ENCODE measurements around the gene LGALS7. TPM values are rescaled to one million over a fixed set of nuclear protein-coding genes. Genes with fewer than 3 reads are reported as not detected.
"Not testable (repeated sequence)": the region's sequence is repeated elsewhere in the genome, so short reads cannot be mapped to it uniquely, and the experiment has no call there.

LGALS7 gene
- total RNA-seq, 1 donor from 2014 or later: not detected

DNA sequence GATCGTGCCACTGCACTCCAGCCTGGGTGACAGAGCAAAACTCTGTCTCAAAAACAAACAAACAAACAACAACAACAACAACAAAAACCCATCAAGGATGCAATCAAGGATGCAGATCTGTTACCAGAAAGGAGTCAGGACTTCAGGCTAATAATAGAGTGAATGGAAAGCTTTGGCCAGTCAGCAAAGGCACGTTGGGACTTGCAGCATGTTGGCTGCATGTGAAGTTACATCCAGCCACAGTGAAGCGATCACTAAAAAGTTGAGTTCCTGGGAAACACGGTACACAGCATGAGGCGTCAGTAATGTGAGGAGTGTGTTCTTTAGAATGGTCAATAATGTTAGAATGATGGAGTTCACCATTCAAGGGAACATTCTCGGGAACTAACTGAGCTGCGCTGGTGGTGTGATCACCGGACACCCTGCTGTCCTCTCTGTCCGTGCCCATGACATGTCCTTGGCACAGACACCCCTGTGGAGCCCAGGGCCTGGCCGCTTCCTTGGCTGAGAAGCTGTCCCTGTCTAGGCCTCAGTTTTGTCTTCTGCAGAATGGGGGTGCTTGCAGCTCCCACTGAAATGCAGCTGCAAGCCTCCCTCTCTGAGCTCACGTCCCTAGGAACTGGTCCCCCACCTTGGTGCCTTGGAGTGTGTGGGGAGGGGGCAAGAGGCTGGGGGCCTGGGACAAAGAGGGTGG, 13.4 kb upstream of the LGALS7 start:
- Histone ChIP-seq H3K4me3 (no peak overlapping the region), H3K36me3 (no peaks in the 10 kb centered on the region), H3K27me3 (ENCODE audit: low read depth) (no peaks in the 10 kb centered on the region), H3K4me1 (no peaks in the 10 kb centered on the region), H3K9me3 (replicated peaks) (no peaks in the 10 kb centered on the region), H3K27ac (replicated peaks) (no peak overlapping the region)
- intact Hi-C loops (cut with micrococcal nuclease): no loop called here
- TF ChIP-seq, protein P1, sequence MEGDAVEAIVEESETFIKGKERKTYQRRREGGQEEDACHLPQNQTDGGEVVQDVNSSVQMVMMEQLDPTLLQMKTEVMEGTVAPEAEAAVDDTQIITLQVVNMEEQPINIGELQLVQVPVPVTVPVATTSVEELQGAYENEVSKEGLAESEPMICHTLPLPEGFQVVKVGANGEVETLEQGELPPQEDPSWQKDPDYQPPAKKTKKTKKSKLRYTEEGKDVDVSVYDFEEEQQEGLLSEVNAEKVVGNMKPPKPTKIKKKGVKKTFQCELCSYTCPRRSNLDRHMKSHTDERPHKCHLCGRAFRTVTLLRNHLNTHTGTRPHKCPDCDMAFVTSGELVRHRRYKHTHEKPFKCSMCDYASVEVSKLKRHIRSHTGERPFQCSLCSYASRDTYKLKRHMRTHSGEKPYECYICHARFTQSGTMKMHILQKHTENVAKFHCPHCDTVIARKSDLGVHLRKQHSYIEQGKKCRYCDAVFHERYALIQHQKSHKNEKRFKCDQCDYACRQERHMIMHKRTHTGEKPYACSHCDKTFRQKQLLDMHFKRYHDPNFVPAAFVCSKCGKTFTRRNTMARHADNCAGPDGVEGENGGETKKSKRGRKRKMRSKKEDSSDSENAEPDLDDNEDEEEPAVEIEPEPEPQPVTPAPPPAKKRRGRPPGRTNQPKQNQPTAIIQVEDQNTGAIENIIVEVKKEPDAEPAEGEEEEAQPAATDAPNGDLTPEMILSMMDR (IDR thresholded peaks at IDR 0.05; ENCODE audit: borderline replicate concordance): no peak
- no peak for DNase-seq

DNA sequence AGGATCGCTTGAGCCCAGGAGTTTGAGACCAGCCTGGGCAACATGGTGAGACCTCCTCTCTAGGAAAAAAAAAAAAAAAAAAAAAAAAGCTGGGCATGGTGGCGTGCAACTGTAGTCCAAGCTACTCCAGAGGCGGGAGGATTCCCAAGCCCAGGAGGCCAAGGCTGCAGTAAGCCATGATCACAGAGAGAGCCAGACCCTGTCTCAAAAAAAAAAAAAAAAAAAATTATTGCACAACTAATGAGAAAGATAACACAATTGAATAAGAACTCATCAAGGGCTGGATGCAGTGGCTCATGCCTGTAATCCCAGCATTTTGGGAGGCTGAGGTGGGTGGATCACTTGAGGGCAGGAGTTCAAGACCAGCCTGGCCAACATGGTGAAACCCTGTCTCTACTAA, 12.7 kb upstream of the LGALS7 start:
- DNase-seq; H3K27ac ChIP-seq (replicated peaks); intact Hi-C loops (cut with micrococcal nuclease): not testable (repeated sequence)

DNA sequence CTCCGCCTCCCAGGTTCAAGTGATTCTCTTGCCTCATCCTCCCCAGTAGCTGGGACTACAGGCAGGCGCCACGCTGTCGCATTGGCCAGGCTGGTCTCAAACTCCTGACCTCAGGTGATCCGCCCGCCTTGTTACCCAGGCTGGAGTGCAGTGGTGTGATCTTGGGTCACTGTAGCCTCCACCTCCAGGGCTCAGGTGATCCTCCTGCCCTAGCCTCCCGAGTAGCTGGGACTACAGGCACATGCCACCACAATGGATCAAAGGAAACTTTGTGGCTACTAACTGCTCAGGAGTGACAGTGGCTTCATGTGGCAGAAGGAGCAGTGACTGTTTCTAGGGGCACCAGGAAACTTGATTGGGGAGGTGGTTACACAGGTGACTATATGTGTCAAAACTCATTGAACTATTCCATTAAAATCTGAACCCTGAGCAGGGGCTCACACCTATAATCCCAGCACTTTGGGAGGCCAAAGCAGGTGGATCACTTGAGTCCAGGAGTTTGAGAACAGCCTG, 11.9 kb upstream of the LGALS7 start:
- H3K4me1 ChIP-seq: no peaks in the 10 kb centered on the region
- no peaks in the 10 kb centered on the region for H3K36me3 ChIP-seq
- H3K4me3 ChIP-seq: no peak overlapping the region
- no peaks in the 10 kb centered on the region for H3K9me3 ChIP-seq (replicated peaks)
- intact Hi-C loops (cut with micrococcal nuclease): no loop called here
- DNase-seq: no peak
- no peak overlapping the region for H3K27ac ChIP-seq (replicated peaks)
- TF ChIP-seq, protein P1 (IDR thresholded peaks at IDR 0.05; ENCODE audit: borderline replicate concordance): no peak
- H3K27me3 ChIP-seq (ENCODE audit: low read depth): peaks cover 7% of the 10 kb centered on the region

More for the DNA sequence above, 12.7 kb upstream of the LGALS7 start:
- H3K9me3 ChIP-seq (replicated peaks); H3K4me3 ChIP-seq; H3K4me1 ChIP-seq; H3K27me3 ChIP-seq (ENCODE audit: low read depth); H3K36me3 ChIP-seq: not testable (repeated sequence)

DNA sequence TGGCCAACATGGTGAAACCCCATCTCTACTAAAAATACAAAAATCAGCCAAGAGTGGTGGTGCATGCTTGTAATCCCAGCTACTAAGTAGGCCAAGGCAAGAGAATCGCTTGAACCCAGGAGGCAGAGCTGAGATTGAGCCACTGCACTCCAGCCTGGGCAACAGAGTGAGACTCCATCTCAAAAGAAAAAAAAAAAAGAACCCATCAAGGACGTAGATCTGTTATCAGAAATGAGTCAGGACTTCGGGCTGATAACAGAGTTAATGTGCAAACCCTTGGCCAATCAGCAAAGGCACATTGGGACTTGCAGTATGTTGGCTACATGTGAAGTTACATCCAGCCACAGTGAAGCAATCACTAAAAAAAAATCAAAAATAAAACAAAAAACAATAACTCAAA, 10.9 kb upstream of the LGALS7 start:
- Histone ChIP-seq H3K27ac (replicated peaks) (no peak overlapping the region), H3K9me3 (replicated peaks) (no peaks in the 10 kb centered on the region), H3K36me3 (no peaks in the 10 kb centered on the region), H3K4me1 (no peaks in the 10 kb centered on the region), H3K27me3 (ENCODE audit: low read depth) (peaks cover 10% of the 10 kb centered on the region), H3K4me3 (no peak overlapping the region)
- DNase-seq: no peak
- TF ChIP-seq, protein P1 (IDR thresholded peaks at IDR 0.05; ENCODE audit: borderline replicate concordance): no peak
- intact Hi-C loops (cut with micrococcal nuclease): no loop called here

GRCh38 chr19:38782212-38782611, 8.9 kb upstream of the LGALS7 start:
- DNase-seq; H3K9me3 ChIP-seq (replicated peaks); H3K36me3 ChIP-seq; H3K4me3 ChIP-seq; H3K27ac ChIP-seq (replicated peaks); H3K27me3 ChIP-seq (ENCODE audit: low read depth); H3K4me1 ChIP-seq; intact Hi-C loops (cut with micrococcal nuclease): not testable (repeated sequence)

- Histone ChIP-seq H3K27ac (replicated peaks) (no peak overlapping the region), H3K4me1 (no peaks in the 10 kb centered on the region), H3K36me3 (no peaks in the 10 kb centered on the region), H3K9me3 (replicated peaks) (no peaks in the 10 kb centered on the region), H3K4me3 (no peak overlapping the region), H3K27me3 (ENCODE audit: low read depth) (peaks cover 10% of the 10 kb centered on the region)
- no peak for DNase-seq
- intact Hi-C loops (cut with micrococcal nuclease): no loop called here
- TF ChIP-seq, protein P1 (IDR thresholded peaks at IDR 0.05; ENCODE audit: borderline replicate concordance): no peak
These were observed 7.7 kb upstream of the LGALS7 start for GRCh38 chr19:38781058-38781457.
